Smooth muscle cell (in vitro differentiated cells): ENCODE measurements around the gene RPS16. TPM values are rescaled to one million over a fixed set of nuclear protein-coding genes. Genes with fewer than 3 reads are reported as not detected.

Experiments
- DNase-seq: peaks from one replicate; lab custom pipeline; 2025; ENCODE audit not compliant: unreplicated experiment; lab: John Stamatoyannopoulos, UW
- H2AFZ ChIP-seq: fragments of 200-600 bp; sonication (generic); 2 replicates; pipeline ENCODE4 v1.6.0; 2016; ENCODE audit warnings: antibody characterized with exemption, low read depth, mild to moderate bottlenecking
- H3F3A ChIP-seq: fragments of 200-600 bp; sonication (generic); 2 replicates; pipeline ENCODE4 v1.6.0; 2017; ENCODE audit warnings: antibody characterized with exemption, low read depth
- H3K27ac ChIP-seq: fragments of 200-600 bp; sonication (generic); 2 replicates; pipeline ENCODE4 v1.5.1; 2016; ENCODE audit warnings: low read depth, mild to moderate bottlenecking
- H3K27me3 ChIP-seq: fragments of 200-600 bp; sonication (generic); 2 replicates; pipeline ENCODE4 v1.6.1; 2016; ENCODE audit warnings: low read depth, mild to moderate bottlenecking
- H3K36me3 ChIP-seq: fragments of 200-600 bp; sonication (generic); 2 replicates; pipeline ENCODE4 v1.5.1; 2016; ENCODE audit warnings: low read depth
- H3K4me1 ChIP-seq: fragments of 200-600 bp; sonication (generic); 2 replicates; pipeline ENCODE4 v1.5.1; 2016; ENCODE audit warnings: low read depth
- H3K4me2 ChIP-seq: fragments of 200-600 bp; sonication (generic); 2 replicates; pipeline ENCODE4 v1.6.0; 2016; ENCODE audit warnings: mild to moderate bottlenecking
- H3K4me3 ChIP-seq: fragments of 200-600 bp; sonication (generic); 2 replicates; pipeline ENCODE4 v1.5.1; 2016; ENCODE audit warnings: mild to moderate bottlenecking
- H3K79me2 ChIP-seq: fragments of 200-600 bp; sonication (generic); 2 replicates; pipeline ENCODE4 v1.6.0; 2016; ENCODE audit warnings: low read depth, mild to moderate bottlenecking
- H3K9ac ChIP-seq: fragments of 200-600 bp; sonication (generic); 2 replicates; pipeline ENCODE4 v1.6.0; 2016; ENCODE audit warnings: low read depth
- H3K9me3 ChIP-seq: fragments of 200-600 bp; sonication (generic); replicated peaks from 2 replicates; pipeline ENCODE4 v1.5.1; 2016; ENCODE audit warnings: low read depth
- H4K20me1 ChIP-seq: fragments of 200-600 bp; sonication (generic); 2 replicates; pipeline ENCODE4 v1.6.0; 2016; ENCODE audit warnings: low read depth
- WGBS: methylation state at CpG from one replicate; pipeline ENCODE4 v1.1.7; 2016; ENCODE audit warnings: low lambda C conversion rate; 5-methylcytosine and 5-hydroxymethylcytosine counted together
- polyA plus RNA-seq: library from polyadenylated mRNA; unstranded; fragments of >200 nt; fragmentation: Nextera tagmentation; extraction: Ambion mirVana; gene quantifications from 2 replicates; pipeline ENCODE4 v1.2.1, GENCODE V29; 2016
- total RNA-seq: library from RNA; depleted of rRNA; stranded (reverse); fragments of >200 nt; gene quantifications from 2 replicates; pipeline ENCODE4 v1.2.3, GENCODE V29; 2014
- TF ChIP-seq, protein P1 (sequence below): fragments of 200-600 bp; sonication (generic); IDR thresholded peaks from 2 replicates; pipeline ENCODE4 v1.5.1; 2017; ENCODE audit warnings: borderline replicate concordance, mild to moderate bottlenecking, antibody characterized with exemption; ENCODE audit not compliant: insufficient read depth, poor library complexity, severe bottlenecking

The RPS16 gene
- total and polyA plus RNA-seq, 2 experiments from 2014 or later = 97.1 to 539 TPM

DNA sequence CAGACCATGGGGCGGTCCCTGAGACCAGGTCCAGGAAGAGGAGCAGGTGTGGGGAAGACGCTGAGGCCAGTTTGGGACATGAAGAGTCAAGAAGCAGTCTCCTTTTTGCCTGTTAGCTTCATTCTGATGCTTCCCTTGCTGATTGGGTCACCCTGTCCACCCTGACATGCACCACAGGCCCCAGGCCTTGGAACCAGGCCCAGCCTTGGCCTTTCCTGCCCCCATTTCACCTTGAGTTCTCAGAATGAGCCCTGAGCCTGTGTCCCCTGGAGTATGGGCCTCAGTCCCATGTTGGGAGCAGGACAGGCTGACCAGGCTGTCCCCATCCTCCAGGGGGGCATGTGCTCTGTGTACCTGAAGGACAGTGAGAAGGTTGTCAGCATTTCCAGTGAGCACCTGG, 40.0 kb upstream of the RPS16 start:
- H3K79me2 ChIP-seq = peaks cover under 1% of the 10 kb centered on the region
- H3K36me3 ChIP-seq = no peaks in the 10 kb centered on the region
- peaks cover 9% of the 10 kb centered on the region for H3F3A ChIP-seq
- 100% methylated on average over 2 of the region's 2 CpGs for WGBS
- no peak for DNase-seq
- peaks cover 12% of the 10 kb centered on the region for H4K20me1 ChIP-seq
- no peaks in the 10 kb centered on the region for H3K27me3 ChIP-seq
- no peak overlapping the region for H3K27ac ChIP-seq
- TF ChIP-seq, protein P1, sequence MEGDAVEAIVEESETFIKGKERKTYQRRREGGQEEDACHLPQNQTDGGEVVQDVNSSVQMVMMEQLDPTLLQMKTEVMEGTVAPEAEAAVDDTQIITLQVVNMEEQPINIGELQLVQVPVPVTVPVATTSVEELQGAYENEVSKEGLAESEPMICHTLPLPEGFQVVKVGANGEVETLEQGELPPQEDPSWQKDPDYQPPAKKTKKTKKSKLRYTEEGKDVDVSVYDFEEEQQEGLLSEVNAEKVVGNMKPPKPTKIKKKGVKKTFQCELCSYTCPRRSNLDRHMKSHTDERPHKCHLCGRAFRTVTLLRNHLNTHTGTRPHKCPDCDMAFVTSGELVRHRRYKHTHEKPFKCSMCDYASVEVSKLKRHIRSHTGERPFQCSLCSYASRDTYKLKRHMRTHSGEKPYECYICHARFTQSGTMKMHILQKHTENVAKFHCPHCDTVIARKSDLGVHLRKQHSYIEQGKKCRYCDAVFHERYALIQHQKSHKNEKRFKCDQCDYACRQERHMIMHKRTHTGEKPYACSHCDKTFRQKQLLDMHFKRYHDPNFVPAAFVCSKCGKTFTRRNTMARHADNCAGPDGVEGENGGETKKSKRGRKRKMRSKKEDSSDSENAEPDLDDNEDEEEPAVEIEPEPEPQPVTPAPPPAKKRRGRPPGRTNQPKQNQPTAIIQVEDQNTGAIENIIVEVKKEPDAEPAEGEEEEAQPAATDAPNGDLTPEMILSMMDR = no peak
- no peak overlapping the region for H3K4me3 ChIP-seq
- no peaks in the 10 kb centered on the region for H3K9me3 ChIP-seq
- no peak overlapping the region for H3K9ac ChIP-seq
- H2AFZ ChIP-seq = no peak overlapping the region
- H3K4me2 ChIP-seq = no peak overlapping the region
- peaks cover 7% of the 10 kb centered on the region for H3K4me1 ChIP-seq

DNA sequence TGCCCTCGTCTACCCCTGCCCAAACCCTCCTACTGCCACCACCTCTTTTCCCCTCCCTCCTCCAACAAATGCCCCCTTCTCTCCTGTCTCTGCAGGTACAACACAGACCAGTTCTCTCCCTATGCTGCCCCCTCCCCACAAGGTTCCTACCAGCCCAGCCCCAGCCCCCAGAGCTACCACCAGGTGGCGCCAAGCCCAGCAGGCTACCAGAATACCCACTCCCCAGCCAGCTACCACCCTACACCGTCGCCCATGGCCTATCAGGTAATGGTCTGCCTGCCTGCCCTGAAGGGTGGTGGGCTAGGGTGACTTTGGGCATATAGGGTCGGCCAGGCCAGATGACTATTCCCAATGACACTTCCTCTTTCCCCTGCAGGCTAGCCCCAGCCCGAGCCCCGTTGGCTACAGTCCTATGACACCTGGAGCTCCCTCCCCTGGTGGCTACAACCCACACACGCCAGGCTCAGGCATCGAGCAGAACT, 38.4 kb upstream of the RPS16 start:
- no peaks in the 10 kb centered on the region for H3K36me3 ChIP-seq
- WGBS = 71% methylated on average over 8 of the region's 9 CpGs
- peak; percentile 13 for DNase-seq

DNA sequence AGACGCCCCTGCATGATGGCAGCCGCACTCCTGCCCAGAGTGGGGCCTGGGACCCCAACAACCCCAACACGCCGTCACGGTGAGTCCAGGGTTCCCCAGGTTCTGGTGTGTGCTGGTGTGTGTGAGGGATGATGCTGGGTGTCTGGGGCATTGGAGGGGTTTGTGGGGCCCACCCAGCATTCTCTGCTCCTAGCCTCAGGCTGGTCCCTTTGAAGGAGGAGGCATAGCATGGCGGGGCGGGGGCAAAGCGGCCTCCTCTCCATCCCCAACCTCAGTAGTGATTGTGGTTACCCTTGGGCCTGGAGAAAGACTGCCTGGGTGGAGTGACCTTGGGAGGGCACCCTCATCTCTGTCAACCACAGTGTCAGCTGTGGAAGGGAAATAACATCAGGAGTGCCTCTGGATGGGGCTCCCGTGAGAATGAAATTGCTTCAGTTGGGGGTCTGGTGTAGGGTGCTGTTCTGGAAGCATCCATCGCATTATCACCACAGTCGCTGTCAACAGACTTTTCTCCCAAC, 37.8 kb upstream of the RPS16 start:
- no peak for DNase-seq
- H3K27me3 ChIP-seq = no peaks in the 10 kb centered on the region
- no peaks in the 10 kb centered on the region for H3K36me3 ChIP-seq
- H3K9ac ChIP-seq = no peak overlapping the region
- TF ChIP-seq, protein P1 = no peak
- H3K79me2 ChIP-seq = no peaks in the 10 kb centered on the region
- no peak overlapping the region for H3K4me3 ChIP-seq
- no peaks in the 10 kb centered on the region for H3K9me3 ChIP-seq
- WGBS = 97% methylated on average over 11 of the region's 11 CpGs
- no peak overlapping the region for H2AFZ ChIP-seq
- no peak overlapping the region for H3K27ac ChIP-seq
- H3K4me2 ChIP-seq = no peak overlapping the region
- H3F3A ChIP-seq = peaks cover 7% of the 10 kb centered on the region
- H4K20me1 ChIP-seq = peaks cover 12% of the 10 kb centered on the region
- no peaks in the 10 kb centered on the region for H3K4me1 ChIP-seq

More for the DNA sequence above, 38.4 kb upstream of the RPS16 start:
- TF ChIP-seq, protein P1 = peak; percentile 83
- Histone ChIP-seq H3K9me3 (no peaks in the 10 kb centered on the region), H4K20me1 (peaks cover 12% of the 10 kb centered on the region), H3K4me3 (no peak overlapping the region), H3K79me2 (no peaks in the 10 kb centered on the region), H3K9ac (no peak overlapping the region), H2AFZ (no peak overlapping the region), H3K4me2 (no peak overlapping the region), H3K27me3 (no peaks in the 10 kb centered on the region), H3K4me1 (no peaks in the 10 kb centered on the region), H3F3A (peaks cover 9% of the 10 kb centered on the region), H3K27ac (no peak overlapping the region)
